OCI-LY7 (cell line): ENCODE results near the gene CCR5AS.

ENCODE experiments used
- BruUV-seq: library from RNA; stranded (reverse); fragments of 400-500 nt; replicated peaks from 2 replicates; lab custom pipeline; 2021; lab: Mats Ljungman, UMichigan
- CTCF ChIA-PET: fragments of 300-600 bp; sonication (Branson Sonifier 250); formaldehyde crosslinking; loops from one replicate; lab custom pipeline; 2022; ENCODE audit warnings: antibody characterized with exemption; ENCODE audit not compliant: unreplicated experiment; lab: Charles Lee
- POLR2A ChIA-PET: fragments of 300-600 bp; sonication (Branson Sonifier 250); formaldehyde crosslinking; loops from one replicate; lab custom pipeline; 2022; ENCODE audit warnings: antibody characterized with exemption; lab: Charles Lee
- DNase-seq: peaks from one replicate; pipeline ENCODE4 v3.0.0-alpha.2; 2015; ENCODE audit warnings: low spot score
- H2AFZ ChIP-seq: fragments of 200-600 bp; sonication (generic), shearing (Covaris generic); 2 replicates; pipeline ENCODE4 v1.6.1; 2014; ENCODE audit warnings: mild to moderate bottlenecking, antibody characterized with exemption, low read length, moderate library complexity
- H3K27ac ChIP-seq: fragments of 200-600 bp; sonication (generic); 2 replicates; pipeline ENCODE4 v1.5.1; 2014; ENCODE audit warnings: mixed run types, low read depth, mild to moderate bottlenecking, moderate library complexity, low read length, inconsistent platforms; ENCODE audit not compliant: poor library complexity, severe bottlenecking
- H3K36me3 ChIP-seq: fragments of 200-600 bp; sonication (generic); 2 replicates; pipeline ENCODE4 v1.6.1; 2014; ENCODE audit warnings: mild to moderate bottlenecking, antibody characterized with exemption, low read length, moderate library complexity, mixed read lengths; ENCODE audit not compliant: insufficient read depth
- H3K4me1 ChIP-seq: fragments of 200-600 bp; sonication (generic); 2 replicates; pipeline ENCODE4 v1.5.1; 2014; ENCODE audit warnings: mild to moderate bottlenecking, low read length; ENCODE audit not compliant: insufficient read depth, poor library complexity, severe bottlenecking
- H3K4me2 ChIP-seq: fragments of 200-600 bp; sonication (generic); 2 replicates; pipeline ENCODE4 v1.6.1; 2014; ENCODE audit warnings: mild to moderate bottlenecking, low read length
- H3K4me3 ChIP-seq: fragments of 200-600 bp; sonication (generic); 2 replicates; pipeline ENCODE4 v1.5.1; 2014; ENCODE audit warnings: mild to moderate bottlenecking, low read depth, low read length; ENCODE audit not compliant: poor library complexity, severe bottlenecking
- H3K79me2 ChIP-seq: fragments of 200-600 bp; sonication (generic); 2 replicates; pipeline ENCODE4 v1.6.1; 2016; ENCODE audit warnings: low read depth, mild to moderate bottlenecking, low read length, moderate library complexity, mixed read lengths; ENCODE audit not compliant: insufficient read depth
- H3K9me2 ChIP-seq: fragments of 200-600 bp; sonication (generic); 2 replicates; pipeline ENCODE4 v1.6.1; 2016; ENCODE audit warnings: mild to moderate bottlenecking, low read length, mixed read lengths; ENCODE audit not compliant: insufficient read depth
- H3K9me3 ChIP-seq: fragments of 200-600 bp; sonication (generic); 2 replicates; pipeline ENCODE4 v1.6.1; 2014; ENCODE audit warnings: mild to moderate bottlenecking, mixed run types, low read length, mixed read lengths
- H4K20me1 ChIP-seq: fragments of 200-600 bp; sonication (generic); 2 replicates; pipeline ENCODE4 v1.6.1; 2014; ENCODE audit warnings: mild to moderate bottlenecking, antibody characterized with exemption, low read length, moderate library complexity, mixed read lengths; ENCODE audit not compliant: insufficient read depth
- CTCF ChIP-seq: fragments of 200-600 bp; sonication (generic); conservative IDR thresholded peaks from 2 replicates; pipeline ENCODE4 v1.5.1; 2014; ENCODE audit warnings: mild to moderate bottlenecking, antibody characterized with exemption, low read length, moderate library complexity, mixed read lengths
- EZH2phosphoT487 ChIP-seq: fragments of 200-600 bp; sonication (generic); IDR thresholded peaks from 2 replicates; pipeline ENCODE4 v1.6.1; 2018; ENCODE audit warnings: low read depth, borderline replicate concordance, mild to moderate bottlenecking, mixed run types, antibody characterized with exemption, low read length, moderate library complexity, mixed read lengths
- intact Hi-C: fragments of 100-400 bp; cut with micrococcal nuclease; formaldehyde crosslinking; loops from one replicate; pipeline ENCODE4 v1.10.0; 2022; ENCODE audit not compliant: unreplicated experiment

CCR5AS gene

DNA sequence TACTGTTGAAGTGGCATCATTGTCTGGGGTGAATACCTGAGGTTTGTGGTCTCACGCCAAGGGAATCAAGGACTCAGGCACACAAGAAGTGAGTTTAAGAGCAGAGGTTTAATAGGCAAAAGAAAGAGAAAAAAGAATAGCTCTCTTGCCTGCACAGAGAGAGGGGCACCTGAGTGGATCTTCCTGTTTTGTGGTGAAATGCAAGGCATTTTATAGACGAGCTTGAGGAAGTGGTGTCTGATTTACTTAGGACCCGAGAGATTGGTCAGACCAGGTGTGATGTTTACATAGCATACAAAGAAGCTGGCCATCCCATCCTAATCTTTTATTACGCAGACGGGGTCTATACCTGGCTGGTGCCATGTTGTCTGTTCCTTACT is 22.9 kb downstream of the CCR5AS start:
- POLR2A ChIA-PET = interaction anchor here (0.6 to 2.0 kb wide), 13 partner anchors 14 to 546 kb away, joined by 3 to 9 read pairs (median 6); partner anchors contain the start of genes CCR5AS and CCRL2
- H4K20me1 ChIP-seq = no peaks in the 10 kb centered on the region
- H3K4me3 ChIP-seq = peak overlapping the region; percentile 45
- H3K9me3 ChIP-seq = no peaks in the 10 kb centered on the region
- H3K36me3 ChIP-seq = no peaks in the 10 kb centered on the region
- no peak for TF ChIP-seq EZH2phosphoT487
- no peak for TF ChIP-seq CTCF
- peak overlapping the region; percentile 75 for H3K27ac ChIP-seq
- no peaks in the 10 kb centered on the region for H3K9me2 ChIP-seq
- CTCF ChIA-PET = interaction anchor here (0.8 kb wide), 1 partner anchor 24 kb away, joined by 3 read pairs; no protein-coding TSS in a partner anchor
- H3K4me1 ChIP-seq = peaks cover 31% of the 10 kb centered on the region
- H3K79me2 ChIP-seq = no peaks in the 10 kb centered on the region
- H2AFZ ChIP-seq = peak overlapping the region; percentile 68
- BruUV-seq = no TSS peak
- DNase-seq = peak; percentile 74
- intact Hi-C loops = loop anchor here (5.0 kb wide), 1 partner anchor 173 kb away; no protein-coding TSS in a partner anchor
- peak overlapping the region; percentile 68 for H3K4me2 ChIP-seq

- Histone ChIP-seq H3K79me2 (no peaks in the 10 kb centered on the region), H3K9me3 (no peaks in the 10 kb centered on the region), H4K20me1 (no peaks in the 10 kb centered on the region), H3K4me2 (peak overlapping the region; percentile 68), H3K4me3 (peak overlapping the region; percentile 45), H3K9me2 (no peaks in the 10 kb centered on the region), H3K4me1 (peaks cover 31% of the 10 kb centered on the region), H3K27ac (peak overlapping the region; percentile 75), H2AFZ (peak overlapping the region; percentile 68), H3K36me3 (no peaks in the 10 kb centered on the region)
- CTCF ChIA-PET = interaction anchor here (0.8 kb wide), 1 partner anchor 24 kb away, joined by 3 read pairs; no protein-coding TSS in a partner anchor
- no TSS peak for BruUV-seq
- POLR2A ChIA-PET = interaction anchor here (0.5 to 2.0 kb wide), 15 partner anchors 8 to 546 kb away, joined by 3 to 9 read pairs (median 5); partner anchors contain the start of genes CCR5AS and CCRL2
- intact Hi-C loops = loop anchor here (5.0 kb wide), 1 partner anchor 174 kb away; no protein-coding TSS in a partner anchor
- TF ChIP-seq CTCF (no peak), EZH2phosphoT487 (no peak)
- DNase-seq = peak; percentile 63
Observed at GRCh38 chr3:46383211-46383950, 23.5 kb downstream of the CCR5AS start.
